NCI-H2029 treated with DMSO at 0.1 percent for 48 hours (cell line): Measurements from ENCODE around the gene MFN2.

Source experiments
- DNase-seq: peaks from one replicate; lab custom pipeline; 2025; lab: John Stamatoyannopoulos, UW

Gene MFN2

GRCh38 chr1:12049616-12050015 lies 69.4 kb downstream of the MFN2 start:
- no peak for DNase-seq

- no peak for DNase-seq
Observed at GRCh38 chr1:12051361-12051760, 71.1 kb downstream of the MFN2 start.

GRCh38 chr1:12052008-12052573 lies 71.8 kb downstream of the MFN2 start:
- no peak for DNase-seq

- no peak for DNase-seq
Observed at GRCh38 chr1:12052997-12053686, 72.9 kb downstream of the MFN2 start.

GRCh38 chr1:12053752-12054548 lies 73.7 kb downstream of the MFN2 start:
- DNase-seq: no peak

- DNase-seq: no peak
Observed at GRCh38 chr1:12055259-12055658, 75.0 kb downstream of the MFN2 start.

- no peak for DNase-seq
Observed at GRCh38 chr1:12056331-12056841, 76.1 kb downstream of the MFN2 start.

GRCh38 chr1:12057382-12057781 lies 77.1 kb downstream of the MFN2 start:
- no peak for DNase-seq

GRCh38 chr1:12057940-12058687 lies 77.9 kb downstream of the MFN2 start:
- no peak for DNase-seq

- no peak for DNase-seq
Observed at GRCh38 chr1:12059226-12059625, 79.0 kb downstream of the MFN2 start.

- DNase-seq: no peak
Observed at GRCh38 chr1:12059722-12060464, 79.6 kb downstream of the MFN2 start.

- no peak for DNase-seq
Observed at GRCh38 chr1:12060500-12060899, 80.3 kb downstream of the MFN2 start.
